Testis (tissue), 2 donors: ENCODE measurements around the gene ADD3.

ENCODE experiments used
- POLR2A ChIP-seq: fragments of 450-650 bp; IDR thresholded peaks from one replicate; pipeline ENCODE4 v1.6.1; 2017; ENCODE audit warnings: antibody characterized with exemption, mild to moderate bottlenecking, moderate library complexity
- TF ChIP-seq, protein P1 (sequence below), 3 experiments: fragments of 450-650 bp in 2 of 3; fragments of 200-600 bp in 1 of 3; sonication (generic) in 1 of 3; IDR thresholded peaks; one replicate each; pipeline ENCODE4 v1.5.1; 2016 to 2019; ENCODE audit warnings: antibody characterized with exemption in 3 of 3, mild to moderate bottlenecking in 2 of 3, moderate library complexity in 1 of 3

DNA sequence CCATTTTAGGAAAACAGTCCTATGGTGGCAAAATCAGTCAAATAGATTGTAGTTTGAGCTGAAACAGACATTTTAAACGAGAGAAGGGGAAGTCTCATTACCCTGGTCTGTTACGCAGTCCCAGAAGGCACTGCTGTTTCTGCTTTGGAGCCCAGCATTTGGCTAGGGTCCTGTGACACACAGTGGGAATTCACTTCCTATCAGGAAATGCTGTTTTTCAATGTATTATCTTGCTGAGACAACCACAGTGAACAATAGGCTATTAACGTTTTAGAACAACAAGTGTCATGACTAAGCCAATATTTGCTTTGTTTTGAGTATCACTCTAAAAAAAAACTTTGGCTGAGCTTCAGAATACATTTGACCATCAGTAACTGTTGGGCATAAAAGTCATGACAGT, 74.1 kb downstream of the ADD3 start:
- TF ChIP-seq, protein P1, sequence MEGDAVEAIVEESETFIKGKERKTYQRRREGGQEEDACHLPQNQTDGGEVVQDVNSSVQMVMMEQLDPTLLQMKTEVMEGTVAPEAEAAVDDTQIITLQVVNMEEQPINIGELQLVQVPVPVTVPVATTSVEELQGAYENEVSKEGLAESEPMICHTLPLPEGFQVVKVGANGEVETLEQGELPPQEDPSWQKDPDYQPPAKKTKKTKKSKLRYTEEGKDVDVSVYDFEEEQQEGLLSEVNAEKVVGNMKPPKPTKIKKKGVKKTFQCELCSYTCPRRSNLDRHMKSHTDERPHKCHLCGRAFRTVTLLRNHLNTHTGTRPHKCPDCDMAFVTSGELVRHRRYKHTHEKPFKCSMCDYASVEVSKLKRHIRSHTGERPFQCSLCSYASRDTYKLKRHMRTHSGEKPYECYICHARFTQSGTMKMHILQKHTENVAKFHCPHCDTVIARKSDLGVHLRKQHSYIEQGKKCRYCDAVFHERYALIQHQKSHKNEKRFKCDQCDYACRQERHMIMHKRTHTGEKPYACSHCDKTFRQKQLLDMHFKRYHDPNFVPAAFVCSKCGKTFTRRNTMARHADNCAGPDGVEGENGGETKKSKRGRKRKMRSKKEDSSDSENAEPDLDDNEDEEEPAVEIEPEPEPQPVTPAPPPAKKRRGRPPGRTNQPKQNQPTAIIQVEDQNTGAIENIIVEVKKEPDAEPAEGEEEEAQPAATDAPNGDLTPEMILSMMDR (IDR thresholded peaks at IDR 0.05): no peak
- no peak for TF ChIP-seq POLR2A
